H1 (cell line): ENCODE data around the gene ARHGAP15. TPM values are rescaled to one million over a fixed set of nuclear protein-coding genes. Genes with fewer than 3 reads are reported as not detected.

Experiments
- CTCF ChIA-PET: fragments of 300-600 bp; sonication (Branson Sonifier 250); formaldehyde crosslinking; loops from one replicate; lab custom pipeline; 2021; ENCODE audit not compliant: partially characterized antibody; lab: Charles Lee
- POLR2A ChIA-PET: fragments of 300-600 bp; sonication (Branson Sonifier 250); formaldehyde crosslinking; loops from one replicate; lab custom pipeline; 2021; ENCODE audit warnings: inconsistent platforms; ENCODE audit not compliant: partially characterized antibody; lab: Charles Lee
- DNase-seq, 2 experiments: peaks; one replicate each; pipeline versions ENCODE4 v3.0.0 to v3.0.0-alpha.2; 2010 to 2022; ENCODE audit warnings: low spot score in 2 of 2, low read depth in 1 of 2, mixed read lengths in 1 of 2
- FAIRE-seq: peaks from 2 replicates; lab custom pipeline; 2011; peaks lifted over from hg19 to GRCh38; lab: Jason Lieb, UNC
- H2AFZ ChIP-seq: 2 replicates; pipeline ENCODE4 v1.8.1; 2012; ENCODE audit warnings: low read length, inconsistent platforms
- H2AK5ac ChIP-seq: 2 replicates; pipeline ENCODE4 v1.6.1; 2013; ENCODE audit warnings: low read depth, low read length
- H2BK120ac ChIP-seq: replicated peaks from 2 replicates; pipeline ENCODE3; 2013; ENCODE audit warnings: low read depth, low read length, inconsistent platforms
- H2BK12ac ChIP-seq: 2 replicates; pipeline ENCODE4 v1.6.1; 2013; ENCODE audit warnings: low read depth, low read length
- H2BK15ac ChIP-seq: 2 replicates; pipeline ENCODE4 v1.6.1; 2013; ENCODE audit warnings: low read length
- H2BK20ac ChIP-seq: 2 replicates; pipeline ENCODE4 v1.6.1; 2013; ENCODE audit warnings: low read length
- H2BK5ac ChIP-seq: 2 replicates; pipeline ENCODE4 v1.6.1; 2013; ENCODE audit warnings: low read depth, low read length
- H3K14ac ChIP-seq: 2 replicates; pipeline ENCODE4 v1.6.1; 2013; ENCODE audit warnings: inconsistent platforms; ENCODE audit not compliant: insufficient read length
- H3K18ac ChIP-seq: 2 replicates; pipeline ENCODE4 v1.6.1; 2013; ENCODE audit warnings: low read length; ENCODE audit errors: extremely low read depth
- H3K23ac ChIP-seq: 2 replicates; pipeline ENCODE4 v1.6.1; 2013; ENCODE audit warnings: inconsistent platforms; ENCODE audit not compliant: insufficient read length
- H3K23me2 ChIP-seq: 2 replicates; pipeline ENCODE4 v1.6.1; 2013; ENCODE audit warnings: low read depth, low read length
- H3K27ac ChIP-seq: 2 replicates; pipeline ENCODE4 v1.6.1; 2011; ENCODE audit warnings: low read depth, low read length, inconsistent platforms
- H3K27me3 ChIP-seq, 4 experiments: replicated peaks in 1 of 4; 1 replicate in 1 of 4; 2 replicates in 3 of 4; pipeline versions ENCODE4 v1.6.1 to v1.8.1; 2011 to 2013; ENCODE audit warnings: low read length in 3 of 4, mild to moderate bottlenecking in 3 of 4, inconsistent platforms in 2 of 4, mixed read lengths in 2 of 4, moderate library complexity in 1 of 4; ENCODE audit not compliant: control insufficient read depth in 3 of 4, insufficient read depth in 3 of 4; ENCODE audit errors: extremely low read depth in 1 of 4
- H3K36me3 ChIP-seq, 4 experiments: 2 replicates each; pipeline versions ENCODE4 v1.6.1 to v1.8.1; 2011 to 2013; ENCODE audit warnings: mild to moderate bottlenecking in 4 of 4, low read length in 3 of 4, moderate library complexity in 2 of 4, control low read depth in 1 of 4, inconsistent platforms in 1 of 4; ENCODE audit not compliant: insufficient read depth in 4 of 4, control insufficient read depth in 2 of 4
- H3K4ac ChIP-seq: replicated peaks from 2 replicates; pipeline ENCODE3; 2013; ENCODE audit warnings: low read length, low read depth, mixed read lengths, inconsistent platforms; ENCODE audit not compliant: insufficient read length
- H3K4me1 ChIP-seq, 4 experiments: replicated peaks in 1 of 4; 1 replicate in 1 of 4; 2 replicates in 3 of 4; pipeline versions ENCODE4 v1.6.1 to v1.8.1; 2011 to 2013; ENCODE audit warnings: low read length in 3 of 4, inconsistent platforms in 2 of 4, mixed read lengths in 1 of 4; ENCODE audit not compliant: insufficient read depth in 4 of 4, control insufficient read depth in 3 of 4
- H3K4me2 ChIP-seq, 2 experiments: 2 replicates each; pipeline versions ENCODE4 v1.6.1 to v1.8.1; 2011 to 2013; ENCODE audit warnings: low read depth in 2 of 2, low read length in 2 of 2, control low read depth in 1 of 2, inconsistent platforms in 1 of 2, mild to moderate bottlenecking in 1 of 2; ENCODE audit not compliant: insufficient read depth in 1 of 2
- H3K4me3 ChIP-seq, 4 experiments: fragments of 200-600, 300-600 bp in 1 of 4; sonication (generic), shearing (Covaris generic), sonication (Bioruptor Twin) in 1 of 4; 2 replicates each; pipeline versions ENCODE4 v1.5.1 to v1.8.1; 2011 to 2016; ENCODE audit warnings: low read length in 4 of 4, low read depth in 3 of 4, control low read depth in 2 of 4, inconsistent platforms in 2 of 4, mild to moderate bottlenecking in 2 of 4, mixed read lengths in 1 of 4, moderate library complexity in 1 of 4; ENCODE audit not compliant: insufficient read depth in 2 of 4; ENCODE audit errors: extremely low read depth in 1 of 4
- H3K56ac ChIP-seq: replicated peaks from 2 replicates; pipeline ENCODE3; 2013; ENCODE audit warnings: low read depth, mild to moderate bottlenecking, mixed read lengths, low read length, inconsistent platforms; ENCODE audit not compliant: insufficient read length
- H3K79me1 ChIP-seq: 2 replicates; pipeline ENCODE4 v1.6.1; 2013; ENCODE audit warnings: low read depth, low read length, control low read depth
- H3K79me2 ChIP-seq, 2 experiments: 2 replicates each; pipeline versions ENCODE4 v1.6.1 to v1.8.1; 2012 to 2013; ENCODE audit warnings: low read length in 2 of 2, mild to moderate bottlenecking in 2 of 2, inconsistent platforms in 1 of 2; ENCODE audit not compliant: insufficient read depth in 2 of 2, control insufficient read depth in 1 of 2
- H3K9ac ChIP-seq, 4 experiments: replicated peaks in 1 of 4; 1 replicate in 1 of 4; 2 replicates in 3 of 4; pipeline versions ENCODE4 v1.6.1 to v1.8.1; 2011 to 2013; ENCODE audit warnings: low read depth in 3 of 4, low read length in 3 of 4, control low read depth in 2 of 4, mild to moderate bottlenecking in 2 of 4, moderate library complexity in 2 of 4, inconsistent platforms in 1 of 4; ENCODE audit errors: extremely low read depth in 1 of 4
- H3K9me3 ChIP-seq, 2 experiments: 2 replicates each; pipeline versions ENCODE4 v1.6.1 to v1.8.1; 2012 to 2013; ENCODE audit warnings: mild to moderate bottlenecking in 2 of 2, moderate library complexity in 2 of 2, control low read depth in 1 of 2, inconsistent platforms in 1 of 2, low read depth in 1 of 2, low read length in 1 of 2, mixed read lengths in 1 of 2; ENCODE audit not compliant: insufficient read depth in 2 of 2
- H4K20me1 ChIP-seq, 2 experiments: replicated peaks in 1 of 2; 2 replicates each; pipeline versions ENCODE3 to v1.8.1; 2011 to 2013; ENCODE audit warnings: inconsistent platforms in 2 of 2, low read length in 2 of 2, mild to moderate bottlenecking in 1 of 2; ENCODE audit not compliant: insufficient read depth in 2 of 2, control insufficient read depth in 1 of 2
- H4K5ac ChIP-seq: 2 replicates; pipeline ENCODE4 v1.6.1; 2013; ENCODE audit warnings: low read length, low read depth, mixed read lengths, inconsistent platforms; ENCODE audit not compliant: insufficient read length
- H4K8ac ChIP-seq: 2 replicates; pipeline ENCODE4 v1.8.0; 2013; ENCODE audit warnings: mild to moderate bottlenecking, moderate library complexity, low read length, inconsistent platforms; ENCODE audit not compliant: insufficient read depth; ENCODE audit errors: extremely low read depth
- H4K91ac ChIP-seq: replicated peaks from 2 replicates; pipeline ENCODE3; 2013; ENCODE audit warnings: low read length, mixed read lengths, inconsistent platforms; ENCODE audit not compliant: insufficient read length
- CEBPB ChIP-seq: IDR thresholded peaks from 2 replicates; pipeline ENCODE4 v1.6.1; 2012; ENCODE audit warnings: low read depth, low read length
- GABPA ChIP-seq: IDR thresholded peaks from 2 replicates; pipeline ENCODE4 v1.6.1; 2011; ENCODE audit warnings: mild to moderate bottlenecking, low read length, moderate library complexity, borderline replicate concordance; ENCODE audit not compliant: insufficient read depth
- JUND ChIP-seq: IDR thresholded peaks from 2 replicates; pipeline ENCODE4 v1.6.1; 2011; ENCODE audit warnings: mild to moderate bottlenecking, improper control_type of control experiment, low read length
- MAX ChIP-seq: IDR thresholded peaks from 2 replicates; pipeline ENCODE4 v1.6.1; 2012; ENCODE audit warnings: inconsistent platforms
- NRF1 ChIP-seq: IDR thresholded peaks from 2 replicates; pipeline ENCODE4 v1.6.1; 2011; ENCODE audit warnings: mild to moderate bottlenecking, low read depth, low read length, improper control_type of control experiment
- SP1 ChIP-seq: IDR thresholded peaks from 2 replicates; pipeline ENCODE4 v1.6.1; 2011; ENCODE audit warnings: low read depth, low read length
- TAF7 ChIP-seq: optimal IDR thresholded peaks from 2 replicates; pipeline ENCODE3; 2011; ENCODE audit warnings: low read depth, mild to moderate bottlenecking, inconsistent platforms, low read length, moderate library complexity, borderline replicate concordance
- TCF12 ChIP-seq: IDR thresholded peaks from 2 replicates; pipeline ENCODE4 v1.6.1; 2011; ENCODE audit warnings: low read depth, mild to moderate bottlenecking, low read length
- polyA plus RNA-seq, 7 experiments: library from polyadenylated mRNA; depleted of rRNA in 3 of 7; stranded (reverse) in 5 of 7; unstranded in 2 of 7; fragments of >200 nt in 5 of 7; fragments of 200-250 nt in 2 of 7; gene quantifications; 1 replicate in 5 of 7; 2 replicates in 1 of 7; 4 replicates in 1 of 7; pipeline versions ENCODE4 v1.2.1 to v1.2.3, GENCODE V29; 2011 to 2013; ENCODE audit warnings: missing spikeins in 2 of 7, mixed read lengths in 2 of 7
- total RNA-seq: library from RNA; stranded (reverse); fragmentation: NEBNext Ultra II Directional; extraction: Animal tissue kit (Norgen Biotek cat#: 25700); gene quantifications from 2 replicates; pipeline ENCODE4 v1.2.1, GENCODE V29; 2021

The ARHGAP15 gene
- total and polyA plus RNA-seq, 2 of the 8 experiments (the other 6 are each of a cell fraction or from before 2014, with no cell fraction given) = not detected

- H3K18ac ChIP-seq = no peak overlapping the region
- H4K20me1 ChIP-seq = no peaks in the 10 kb centered on the region
- no peak overlapping the region for H3K4me2 ChIP-seq
- no peak overlapping the region for H3K4me3 ChIP-seq
- CTCF ChIA-PET = interaction anchor here (0.8 to 5.8 kb wide), 6 partner anchors 10 to 102 kb away, joined by 3 to 36 read pairs (median 3); no protein-coding TSS in a partner anchor
- H3K9me3 ChIP-seq = 0 out of 4 replicates have a peak, but pooled peaks cover 3 to 4% of the 10 kb centered on the region in 2 experiments
- H2AK5ac ChIP-seq = no peak overlapping the region
- DNase-seq (no peak), FAIRE-seq (no peak)
- no peak overlapping the region for H4K8ac ChIP-seq
- no peak overlapping the region for H3K14ac ChIP-seq
- H3K79me2 ChIP-seq = no peaks in the 10 kb centered on the region
- TF ChIP-seq TCF12 (no peak), TAF7 (no peak), SP1 (no peak), NRF1 (no peak), MAX (no peak), GABPA (no peak), JUND (no peak), CEBPB (no peak)
- H3K4ac ChIP-seq = no peak overlapping the region
- H3K9ac ChIP-seq = no peak overlapping the region
- no peaks in the 10 kb centered on the region for H3K23me2 ChIP-seq
- POLR2A ChIA-PET = no interaction called here
- H3K27ac ChIP-seq = no peak overlapping the region
- H2BK20ac ChIP-seq = no peak overlapping the region
- H3K56ac ChIP-seq = no peak overlapping the region
- H4K5ac ChIP-seq = no peak overlapping the region
- H4K91ac ChIP-seq = no peak overlapping the region
- H3K36me3 ChIP-seq = no peaks in the 10 kb centered on the region
- H2BK120ac ChIP-seq = no peak overlapping the region
- no peak overlapping the region for H2BK5ac ChIP-seq
- no peak overlapping the region for H2AFZ ChIP-seq
- no peak overlapping the region for H2BK12ac ChIP-seq
- no peaks in the 10 kb centered on the region for H3K27me3 ChIP-seq
- no peaks in the 10 kb centered on the region for H3K4me1 ChIP-seq
- no peaks in the 10 kb centered on the region for H3K79me1 ChIP-seq
- no peak overlapping the region for H3K23ac ChIP-seq
- H2BK15ac ChIP-seq = no peak overlapping the region
Observed at GRCh38 chr2:143181494-143181893, 52.3 kb downstream of the ARHGAP15 start.
